Esophagus (tissue), 2 donors: Measurements from ENCODE around the gene NONO. TPM values are rescaled to one million over a fixed set of nuclear protein-coding genes. Genes with fewer than 3 reads are reported as not detected.
A peak's percentile ranks its signal among the peaks of the same experiment; 100 is the strongest.

Source experiments
- H3K27ac ChIP-seq, 2 donors: one replicate each; pipeline ENCODE4 v1.5.1; 2013; ENCODE audit warnings: low read depth in 2 of 2, mild to moderate bottlenecking in 2 of 2, inconsistent platforms in 1 of 2, low read length in 1 of 2, moderate library complexity in 1 of 2
- H3K27me3 ChIP-seq, 2 donors: one replicate each; pipeline ENCODE4 v1.6.1; 2013; ENCODE audit warnings: low read length in 2 of 2, control low read depth in 1 of 2, mild to moderate bottlenecking in 1 of 2; ENCODE audit not compliant: insufficient read depth in 2 of 2, control insufficient read depth in 1 of 2
- H3K36me3 ChIP-seq, 2 donors: one replicate each; pipeline ENCODE4 v1.6.1; 2013; ENCODE audit warnings: low read length in 1 of 2; ENCODE audit not compliant: control insufficient read depth in 2 of 2, insufficient read depth in 2 of 2
- H3K4me1 ChIP-seq, 2 donors: one replicate each; pipeline ENCODE4 v1.6.1; 2013; ENCODE audit warnings: low read length in 1 of 2; ENCODE audit not compliant: control insufficient read depth in 2 of 2, insufficient read depth in 2 of 2
- H3K4me3 ChIP-seq, 2 donors: one replicate each; pipeline ENCODE4 v1.5.1; 2013; ENCODE audit warnings: low read length in 2 of 2, mild to moderate bottlenecking in 2 of 2, low read depth in 1 of 2, moderate library complexity in 1 of 2
- H3K9me3 ChIP-seq, 2 donors: one replicate each; pipeline ENCODE4 v1.6.1; 2013; ENCODE audit warnings: mild to moderate bottlenecking in 2 of 2, low read depth in 1 of 2, low read length in 1 of 2, moderate library complexity in 1 of 2; ENCODE audit not compliant: control insufficient read depth in 2 of 2, insufficient read depth in 1 of 2
- WGBS, 2 donors: extraction: QIAGEN DNeasy Blood & Tissue Kit; methylation state at CpG; one replicate each; pipeline ENCODE4 v1.1.7; 2013; 5-methylcytosine and 5-hydroxymethylcytosine counted together
- polyA plus RNA-seq, 2 donors: library from polyadenylated mRNA; stranded (reverse); fragments of 200-250 nt; gene quantifications; one replicate each; pipeline ENCODE4 v1.2.3, GENCODE V29; 2013
- donor health status: healthy with polysubstance abuse.
- donor health status: Bipolar disorder and iron deficiency.

NONO gene
- 100 to 1,000 TPM in 1 of 2 donors, 10 to 100 TPM in 1; 66.8 to 106 TPM for polyA plus RNA-seq

DNA sequence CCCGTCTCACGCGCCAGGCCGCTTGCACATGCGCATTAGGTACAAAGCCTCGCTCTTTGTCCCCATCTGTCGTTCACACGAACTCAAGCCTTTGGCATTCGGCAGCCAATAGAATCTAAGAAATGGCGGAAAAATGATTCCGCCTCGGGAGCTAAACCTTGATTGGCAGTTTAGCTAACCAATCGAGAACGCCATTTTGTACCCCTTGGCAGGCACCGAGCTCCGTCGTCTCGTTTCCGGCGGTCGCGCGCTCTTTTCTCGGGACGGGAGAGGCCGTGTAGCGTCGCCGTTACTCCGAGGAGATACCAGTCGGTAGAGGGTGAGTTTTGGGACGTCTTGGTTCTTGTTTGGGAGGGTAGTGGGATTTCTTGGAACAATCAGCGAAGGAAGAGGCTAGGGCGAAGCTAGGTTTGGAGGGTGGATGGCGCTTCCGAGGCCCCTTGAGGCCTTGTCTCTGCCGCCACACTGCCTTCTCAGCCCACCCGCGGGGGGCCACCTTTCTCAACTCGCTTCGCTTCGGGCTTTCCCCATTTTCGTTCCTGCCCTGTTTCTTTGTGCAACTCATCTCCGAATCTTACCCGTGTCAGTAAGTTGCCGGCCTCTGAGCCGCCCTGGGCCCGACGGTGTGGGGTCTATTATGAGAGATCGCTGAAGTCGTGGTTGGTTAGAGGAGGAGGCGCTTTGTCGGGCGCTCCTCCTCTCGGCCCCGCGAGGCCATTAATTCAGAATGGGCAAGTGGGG is at the start of gene NONO:
Gene NONO (plus strand): TSS at position 233 of the 741 bp plus-strand sequence. CDS start 7,003 bp downstream, outside the sequence.
- WGBS, 2 donors: 0 to 24% methylated on average over 56 to 57 of the region's 57 CpGs
- H3K4me3 ChIP-seq: peak within 1 kb of the TSS; percentile 68 to 76
- no peaks in the 10 kb centered on the region for H3K4me1 ChIP-seq
- H3K27me3 ChIP-seq: no peaks in the 10 kb centered on the region
- H3K36me3 ChIP-seq: no peaks in the 10 kb centered on the region
- peaks cover 0 to 2% of the 10 kb centered on the region in 2 donors for H3K9me3 ChIP-seq
- peak within 1 kb of the TSS; percentile 92 for H3K27ac ChIP-seq

- no peak overlapping the region for H3K27ac ChIP-seq
- H3K36me3 ChIP-seq: no peaks in the 10 kb centered on the region
- 77 to 83% methylated on average over 3 of the region's 3 CpGs for WGBS, 2 donors
- no peaks in the 10 kb centered on the region for H3K4me1 ChIP-seq
- H3K4me3 ChIP-seq: no peak overlapping the region
- H3K9me3 ChIP-seq: no peaks in the 10 kb centered on the region
- no peaks in the 10 kb centered on the region for H3K27me3 ChIP-seq
These were observed 48.0 kb upstream of the NONO start for GRCh38 chrX:71235482-71235881.

DNA sequence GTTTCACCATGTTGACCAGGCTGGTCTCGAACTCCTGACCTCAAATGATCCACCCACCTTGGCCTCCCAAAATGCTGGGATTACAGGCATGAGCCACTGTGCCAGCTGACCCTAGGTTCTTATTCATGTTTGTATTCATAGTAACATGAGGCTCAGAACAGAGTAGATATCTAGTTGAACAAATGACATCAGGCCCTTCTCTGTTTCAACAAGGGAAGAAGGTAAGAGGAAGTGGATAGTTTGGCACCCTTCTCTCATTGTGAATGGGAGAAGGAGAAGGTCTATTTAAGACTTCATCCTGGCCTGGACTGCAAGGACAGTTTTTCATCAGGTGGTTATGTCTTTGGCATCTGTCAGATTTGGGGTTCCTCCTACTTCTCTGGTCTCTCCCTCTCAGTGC is 46.6 kb upstream of the NONO start:
- Histone ChIP-seq H3K27ac (no peak overlapping the region), H3K4me1 (no peaks in the 10 kb centered on the region), H3K36me3 (peaks cover 0 to 4% of the 10 kb centered on the region in 2 donors), H3K9me3 (no peaks in the 10 kb centered on the region), H3K27me3 (no peaks in the 10 kb centered on the region), H3K4me3 (no peak overlapping the region)
- WGBS, 2 donors: 86 to 89% methylated on average over 1 of the region's 1 CpG

DNA sequence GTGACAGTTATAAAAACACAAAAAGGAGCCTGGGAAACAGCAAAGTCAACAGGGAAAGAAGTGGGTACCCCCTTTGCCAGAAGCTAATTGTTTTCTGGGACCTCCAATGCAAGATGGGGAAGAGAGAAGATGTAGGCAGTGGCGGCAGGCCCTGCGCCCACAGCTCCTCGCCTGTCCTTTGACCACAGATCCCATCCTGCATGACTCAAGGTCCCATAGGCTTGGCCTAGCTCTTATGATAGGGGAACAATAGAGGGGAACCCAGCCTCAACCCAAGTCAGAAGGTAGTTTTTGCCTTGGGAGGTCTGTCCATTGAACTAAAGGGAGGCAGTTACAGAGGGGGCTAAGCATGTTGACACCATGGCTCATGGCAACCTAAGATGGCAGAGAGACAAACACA is 43.7 kb upstream of the NONO start:
- H3K4me3 ChIP-seq: no peak overlapping the region
- H3K36me3 ChIP-seq: peaks cover 0 to 11% of the 10 kb centered on the region in 2 donors

DNA sequence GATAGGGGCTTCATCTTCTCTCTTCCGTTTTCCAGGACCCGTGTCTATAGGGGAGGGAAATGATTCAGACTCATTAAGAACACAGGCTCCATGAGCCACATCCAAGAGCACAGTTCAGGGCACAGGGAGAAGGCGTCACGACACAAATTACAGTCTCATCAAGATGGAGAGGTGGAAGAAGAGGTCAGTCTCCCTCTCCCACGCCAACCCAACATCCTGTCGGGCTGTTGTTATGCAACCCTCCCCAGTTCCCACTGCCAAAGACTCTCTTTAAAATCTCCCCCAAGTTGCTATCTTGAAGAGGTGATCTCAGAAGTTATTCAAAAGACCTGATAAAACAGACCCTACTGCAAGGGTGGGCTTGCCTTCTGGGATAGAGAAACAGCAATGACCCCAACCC is 42.1 kb upstream of the NONO start:
- H3K36me3 ChIP-seq: peaks cover 0 to 20% of the 10 kb centered on the region in 2 donors
- H3K4me1 ChIP-seq: no peaks in the 10 kb centered on the region
- H3K27me3 ChIP-seq: no peaks in the 10 kb centered on the region
- WGBS, 2 donors: 73 to 89% methylated on average over 6 of the region's 6 CpGs
- H3K27ac ChIP-seq: no peak overlapping the region
- H3K4me3 ChIP-seq: no peak overlapping the region
- no peaks in the 10 kb centered on the region for H3K9me3 ChIP-seq

More for the DNA sequence above, 43.7 kb upstream of the NONO start:
- no peaks in the 10 kb centered on the region for H3K9me3 ChIP-seq
- H3K27me3 ChIP-seq: no peaks in the 10 kb centered on the region
- H3K27ac ChIP-seq: no peak overlapping the region
- H3K4me1 ChIP-seq: no peaks in the 10 kb centered on the region
- WGBS, 2 donors: 83 to 87% methylated on average over 3 of the region's 3 CpGs

GRCh38 chrX:71244359-71245128 is 38.9 kb upstream of the NONO start:
- Histone ChIP-seq H3K9me3 (no peaks in the 10 kb centered on the region), H3K4me1 (no peaks in the 10 kb centered on the region), H3K27ac (no peak overlapping the region), H3K36me3 (peaks cover 0 to 34% of the 10 kb centered on the region in 2 donors), H3K4me3 (no peak overlapping the region), H3K27me3 (no peaks in the 10 kb centered on the region)
- WGBS, 2 donors: 87 to 92% methylated on average over 9 of the region's 9 CpGs

DNA sequence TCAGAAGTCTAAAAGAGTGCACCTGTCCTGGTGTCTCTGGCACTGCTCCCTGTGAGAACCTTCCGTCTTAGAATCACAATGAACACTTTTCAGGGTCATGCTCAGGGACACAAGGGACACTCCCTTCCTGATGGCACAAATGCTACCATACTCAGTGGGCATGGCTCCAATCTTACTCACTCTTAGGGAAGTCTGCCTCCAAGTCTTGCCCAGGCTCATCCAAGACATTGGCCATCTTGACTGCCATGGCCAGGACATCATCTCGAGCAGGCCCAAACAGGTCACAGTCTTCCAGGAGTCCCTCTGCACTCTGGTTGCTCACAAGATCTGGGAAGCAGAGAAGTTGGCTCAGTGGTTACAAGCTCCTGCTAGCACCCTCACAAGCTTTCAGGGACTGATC is 38.3 kb upstream of the NONO start:
- no peak overlapping the region for H3K4me3 ChIP-seq
- peaks cover 0 to 38% of the 10 kb centered on the region in 2 donors for H3K36me3 ChIP-seq
- no peaks in the 10 kb centered on the region for H3K4me1 ChIP-seq
- no peaks in the 10 kb centered on the region for H3K9me3 ChIP-seq
- WGBS, 2 donors: 53 to 66% methylated on average over 2 of the region's 2 CpGs
- H3K27ac ChIP-seq: no peak overlapping the region
- H3K27me3 ChIP-seq: no peaks in the 10 kb centered on the region

DNA sequence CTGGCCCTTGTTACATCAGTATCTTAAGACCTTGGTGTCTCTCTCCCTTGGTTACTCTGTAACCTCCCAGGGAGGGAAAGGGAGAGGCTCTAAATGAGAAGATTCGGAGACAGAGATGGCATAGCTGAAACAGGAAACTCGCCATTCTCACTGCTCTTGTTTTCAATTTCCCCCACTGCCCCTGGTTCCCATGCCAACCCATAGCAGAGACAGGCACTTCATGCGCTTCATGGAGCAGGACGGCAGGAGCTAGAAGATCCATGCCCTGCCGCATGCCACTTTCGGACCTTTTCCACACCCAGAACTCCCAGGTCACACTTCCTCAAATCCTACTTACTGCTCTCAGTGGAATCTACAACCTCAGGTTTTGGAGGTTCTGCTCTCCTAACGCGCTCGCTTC is 32.6 kb upstream of the NONO start:
- Histone ChIP-seq H3K4me1 (peaks cover 0 to 5% of the 10 kb centered on the region in 2 donors), H3K27ac (no peak overlapping the region), H3K27me3 (no peaks in the 10 kb centered on the region), H3K9me3 (no peaks in the 10 kb centered on the region), H3K4me3 (no peak overlapping the region), H3K36me3 (peaks cover 0 to 19% of the 10 kb centered on the region in 2 donors)
- WGBS, 2 donors: 77 to 86% methylated on average over 9 of the region's 9 CpGs

- no peaks in the 10 kb centered on the region for H3K27me3 ChIP-seq
- H3K36me3 ChIP-seq: peaks cover 0 to 18% of the 10 kb centered on the region in 2 donors
- H3K4me1 ChIP-seq: peaks cover 0 to 5% of the 10 kb centered on the region in 2 donors
- H3K27ac ChIP-seq: no peak overlapping the region
- H3K4me3 ChIP-seq: no peak overlapping the region
- H3K9me3 ChIP-seq: no peaks in the 10 kb centered on the region
- WGBS, 2 donors: 46 to 55% methylated on average over 8 of the region's 8 CpGs
These were observed 31.9 kb upstream of the NONO start for GRCh38 chrX:71251466-71251973.
